IMR-90 (cell line): ENCODE results near the gene CFD. TPM values are rescaled to one million over a fixed set of nuclear protein-coding genes. Genes with fewer than 3 reads are reported as not detected.

ENCODE experiments used
- ATAC-seq: fragments of 200-7000 bp; cut with Tn5 transposase; 2 replicates; pipeline ENCODE4 v1.9.1; 2020; ENCODE audit warnings: low read depth, mild to moderate bottlenecking, moderate library complexity
- BruUV-seq: library from RNA; stranded (reverse); fragments of 400-500 nt; replicated peaks from 2 replicates; lab custom pipeline; 2021; lab: Mats Ljungman, UMichigan
- CTCF ChIA-PET: fragments of 300-600 bp; formaldehyde crosslinking; extraction: SDS; loops from one replicate; lab custom pipeline; 2021; ENCODE audit warnings: antibody characterized with exemption; lab: Yijun Ruan, JAX
- POLR2A ChIA-PET: fragments of 300-600 bp; sonication (Branson Sonifier 250); formaldehyde crosslinking; loops from one replicate; lab custom pipeline; 2022; ENCODE audit warnings: antibody characterized with exemption; ENCODE audit not compliant: unreplicated experiment; lab: Charles Lee
- DNase-seq: peaks from one replicate; pipeline ENCODE4 v3.0.0; 2013
- H2AFZ ChIP-seq: replicated peaks from 2 replicates; pipeline ENCODE3; 2013; ENCODE audit warnings: low read length, mild to moderate bottlenecking; ENCODE audit not compliant: poor library complexity
- H2AK5ac ChIP-seq: 2 replicates; pipeline ENCODE4 v1.6.1; 2013; ENCODE audit warnings: low read depth, low read length, inconsistent platforms
- H2AK9ac ChIP-seq: replicated peaks from 2 replicates; pipeline ENCODE3; 2013; ENCODE audit warnings: mild to moderate bottlenecking, low read depth, low read length, moderate library complexity; ENCODE audit not compliant: poor library complexity
- H2BK120ac ChIP-seq: 2 replicates; pipeline ENCODE4 v1.6.1; 2013; ENCODE audit warnings: low read depth, low read length, inconsistent platforms
- H2BK15ac ChIP-seq: 3 replicates; pipeline ENCODE4 v1.6.1; 2013; ENCODE audit warnings: low read depth, low read length, inconsistent platforms
- H2BK20ac ChIP-seq: 2 replicates; pipeline ENCODE4 v1.6.1; 2013; ENCODE audit warnings: low read depth, mild to moderate bottlenecking, inconsistent platforms, low read length, moderate library complexity
- H2BK5ac ChIP-seq: 2 replicates; pipeline ENCODE4 v1.6.1; 2013; ENCODE audit warnings: mild to moderate bottlenecking, low read depth, low read length, inconsistent platforms; ENCODE audit not compliant: poor library complexity, severe bottlenecking
- H3K14ac ChIP-seq: replicated peaks from 2 replicates; pipeline ENCODE4 v1.6.1; 2013; ENCODE audit warnings: low read depth, low read length, inconsistent platforms
- H3K18ac ChIP-seq: 2 replicates; pipeline ENCODE4 v1.6.1; 2013; ENCODE audit warnings: low read depth, low read length, control low read depth
- H3K23ac ChIP-seq: 2 replicates; pipeline ENCODE4 v1.6.1; 2013; ENCODE audit warnings: low read depth, low read length, inconsistent platforms
- H3K27ac ChIP-seq: 2 replicates; pipeline ENCODE4 v1.5.1; 2013; ENCODE audit warnings: mild to moderate bottlenecking, control low read depth, low read length; ENCODE audit not compliant: insufficient read depth
- H3K27me3 ChIP-seq: 2 replicates; pipeline ENCODE4 v1.6.1; 2013; ENCODE audit warnings: low read length; ENCODE audit not compliant: control insufficient read depth, insufficient read depth
- H3K36me3 ChIP-seq: 2 replicates; pipeline ENCODE4 v1.6.1; 2013; ENCODE audit warnings: low read length, mixed read lengths; ENCODE audit not compliant: control insufficient read depth, insufficient read depth
- H3K4ac ChIP-seq: 2 replicates; pipeline ENCODE4 v1.6.1; 2013; ENCODE audit warnings: low read depth, low read length, inconsistent platforms
- H3K4me1 ChIP-seq: 2 replicates; pipeline ENCODE4 v1.6.1; 2013; ENCODE audit warnings: low read length, mixed read lengths; ENCODE audit not compliant: control insufficient read depth, insufficient read depth
- H3K4me2 ChIP-seq: 2 replicates; pipeline ENCODE4 v1.6.1; 2013; ENCODE audit warnings: low read depth, mild to moderate bottlenecking, control low read depth, low read length, moderate library complexity
- H3K4me3 ChIP-seq: 2 replicates; pipeline ENCODE4 v1.5.1; 2013; ENCODE audit warnings: low read depth, mild to moderate bottlenecking, control low read depth, low read length, moderate library complexity; ENCODE audit not compliant: insufficient read depth
- H3K56ac ChIP-seq: 2 replicates; pipeline ENCODE4 v1.6.1; 2013; ENCODE audit warnings: low read length, inconsistent platforms; ENCODE audit not compliant: insufficient read depth; ENCODE audit errors: extremely low read depth
- H3K79me1 ChIP-seq, 2 experiments: 2 replicates each; pipeline ENCODE4 v1.6.1; 2013; ENCODE audit warnings: low read length in 2 of 2, inconsistent platforms in 1 of 2, low read depth in 1 of 2
- H3K9ac ChIP-seq: 2 replicates; pipeline ENCODE4 v1.6.1; 2013; ENCODE audit warnings: low read depth, low read length, control low read depth
- H3K9me1 ChIP-seq: 2 replicates; pipeline ENCODE4 v1.6.1; 2013; ENCODE audit warnings: low read length, inconsistent platforms; ENCODE audit not compliant: insufficient read depth
- H3K9me3 ChIP-seq: 2 replicates; pipeline ENCODE4 v1.6.1; 2013; ENCODE audit warnings: low read length; ENCODE audit not compliant: control insufficient read depth, insufficient read depth
- H4K20me1 ChIP-seq: 2 replicates; pipeline ENCODE4 v1.6.1; 2013; ENCODE audit warnings: low read length, inconsistent platforms; ENCODE audit not compliant: insufficient read depth
- H4K5ac ChIP-seq: 2 replicates; pipeline ENCODE4 v1.6.1; 2013; ENCODE audit warnings: mild to moderate bottlenecking, low read depth, low read length, control low read depth
- H4K8ac ChIP-seq, 2 experiments: 2 replicates each; pipeline ENCODE4 v1.6.1; 2013; ENCODE audit warnings: low read depth in 2 of 2, low read length in 2 of 2, control low read depth in 1 of 2, inconsistent platforms in 1 of 2
- H4K91ac ChIP-seq: 2 replicates; pipeline ENCODE4 v1.6.1; 2013; ENCODE audit warnings: low read depth, low read length, inconsistent platforms; ENCODE audit not compliant: insufficient read depth
- CEBPB ChIP-seq: IDR thresholded peaks from 2 replicates; pipeline ENCODE4 v1.6.1; 2012; ENCODE audit warnings: low read depth, low read length, improper control_type of control experiment
- CTCF ChIP-seq: conservative IDR thresholded peaks from 2 replicates; pipeline ENCODE4 v1.5.1; 2012; ENCODE audit warnings: mild to moderate bottlenecking, low read depth, low read length, improper control_type of control experiment
- FOS ChIP-seq: fragments of 150-350 bp; IDR thresholded peaks from 2 replicates; pipeline ENCODE4 v1.6.1; 2016; ENCODE audit warnings: low read depth, low read length
- MAZ ChIP-seq: IDR thresholded peaks from 2 replicates; pipeline ENCODE4 v1.6.1; 2012; ENCODE audit warnings: low read depth, mild to moderate bottlenecking, low read length, improper control_type of control experiment, moderate library complexity, borderline replicate concordance
- MXI1 ChIP-seq: IDR thresholded peaks from 2 replicates; pipeline ENCODE4 v1.6.1; 2012; ENCODE audit warnings: low read depth, mild to moderate bottlenecking, low read length, moderate library complexity, borderline replicate concordance
- POLR2A ChIP-seq: IDR thresholded peaks from 2 replicates; pipeline ENCODE4 v1.6.1; 2012; ENCODE audit warnings: mild to moderate bottlenecking, low read depth, low read length
- WGBS, 2 experiments: methylation state at CpG; one replicate each; pipeline versions ENCODE4 v1.1.5 to v1.1.7; 2013; ENCODE audit warnings: missing lambda C conversion rate in 2 of 2; ENCODE audit not compliant: insufficient read length in 1 of 2; ENCODE audit errors: extremely low coverage in 2 of 2; 5-methylcytosine and 5-hydroxymethylcytosine counted together
- dilution Hi-C: fragments of 300-500 bp; cut with HindIII; formaldehyde crosslinking; loops from one replicate; pipeline ENCODE4 v1.14.3; 2018; ENCODE audit warnings: low sequenced_read_pairs; ENCODE audit not compliant: unreplicated experiment
- in situ Hi-C: fragments of 300-500 bp; cut with MboI; formaldehyde crosslinking; loops from 3 replicates; pipeline ENCODE4 v1.14.3; 2019; ENCODE audit warnings: low sequenced_read_pairs, inconsistent platforms, mixed read lengths
- intact Hi-C: fragments of 100-400 bp; cut with micrococcal nuclease; formaldehyde crosslinking; loops from 2 replicates; pipeline ENCODE4 v1.10.0; 2022
- polyA plus RNA-seq, 3 experiments: library from polyadenylated mRNA; depleted of rRNA; stranded (reverse); fragments of >200 nt; gene quantifications; 2 replicates each; pipeline ENCODE4 v1.2.3, GENCODE V29; 2012; ENCODE audit warnings: low replicate concordance in 1 of 3
- total RNA-seq: library from RNA; depleted of rRNA; stranded (reverse); fragments of >200 nt; gene quantifications from 2 replicates; pipeline ENCODE4 v1.2.3, GENCODE V29; 2012

CFD gene
- total and polyA plus RNA-seq, 2 of the 4 experiments (the other 2 are of a cell fraction) = 1.4 to 2.8 TPM

GRCh38 chr19:869245-870177, 10.0 kb downstream of the CFD start:
- dilution Hi-C loops = no loop called here
- Histone ChIP-seq H3K14ac (peak overlapping the region; percentile 72), H3K56ac (no peak overlapping the region), H4K5ac (peak overlapping the region; percentile 43), H2BK20ac (peak overlapping the region; percentile 74; the same call in 1 of the 2 replicates), H3K4me2 (peak overlapping the region; percentile 11; the same call in 1 of the 2 replicates), H3K4me1 (peaks cover 22% of the 10 kb centered on the region), H2AK5ac (peak overlapping the region; percentile 98), H4K20me1 (peaks cover 16% of the 10 kb centered on the region), H2BK15ac (peak overlapping the region; percentile 54; the same call in 1 of the 3 replicates), H2AK9ac (peak overlapping the region; percentile 99), H3K18ac (peak overlapping the region; percentile 40; the same call in 1 of the 2 replicates), H2BK120ac (peak overlapping the region; percentile 82), H2AFZ (peak overlapping the region; percentile 72), H4K8ac (peak overlapping the region; percentile 28 to 90), H2BK5ac (peak overlapping the region; percentile 88), H3K27ac (peak overlapping the region; percentile 73), H3K27me3 (no peaks in the 10 kb centered on the region), H3K4me3 (no peak overlapping the region), H4K91ac (peak overlapping the region; percentile 97), H3K36me3 (peaks cover 23% of the 10 kb centered on the region), H3K4ac (peak overlapping the region; percentile 93), H3K79me1 (peaks cover 7 to 22% of the 10 kb centered on the region in 2 experiments; a peak in 2 of 4 replicates), H3K9me3 (no peaks in the 10 kb centered on the region), H3K9ac (no peak overlapping the region), H3K9me1 (no peaks in the 10 kb centered on the region; the same call in 1 of the 2 replicates), H3K23ac (no peak overlapping the region)
- 31% methylated on average over 11 of the region's 29 CpGs; no CpG with 5 or more reads in 1 of the 2 experiments for WGBS, 2 experiments
- ChIA-PET CTCF (no interaction called here), POLR2A (no interaction called here)
- TF ChIP-seq FOS = peak; percentile 73
- TF ChIP-seq MXI1 = peak; percentile 83
- no peak for TF ChIP-seq CTCF
- no peak for TF ChIP-seq POLR2A
- peak; percentile 81; the same call in 1 of the 2 replicates for TF ChIP-seq MAZ
- TF ChIP-seq CEBPB = peak; percentile 50
- ATAC-seq (peak; percentile 81), DNase-seq (peak; percentile 96)
- BruUV-seq = no TSS peak
- intact Hi-C loops = loop anchor here (5.0 to 10.0 kb wide), 3 partner anchors 43 to 205 kb away; partner anchors contain the start of genes R3HDM4, RNF126 and WDR18
- in situ Hi-C loops = no loop called here
